Endodermal cell (in vitro differentiated cells): ENCODE measurements around the gene STK26. TPM values are rescaled to one million over a fixed set of nuclear protein-coding genes. Genes with fewer than 3 reads are reported as not detected.

Source experiments
- DNase-seq: peaks from one replicate; pipeline ENCODE4 v3.0.0-alpha.2; 2017
- H3K27ac ChIP-seq: 2 replicates; pipeline ENCODE4 v1.5.1; 2013; ENCODE audit warnings: mild to moderate bottlenecking, low read depth, low read length, moderate library complexity
- H3K27me3 ChIP-seq: 2 replicates; pipeline ENCODE4 v1.6.1; 2013; ENCODE audit warnings: mild to moderate bottlenecking, low read length, moderate library complexity; ENCODE audit not compliant: insufficient read depth, control insufficient read depth, poor library complexity, severe bottlenecking
- H3K36me3 ChIP-seq: 2 replicates; pipeline ENCODE4 v1.7.0; 2013; ENCODE audit warnings: mild to moderate bottlenecking, low read length, moderate library complexity; ENCODE audit not compliant: control insufficient read depth, insufficient read depth
- H3K4me1 ChIP-seq: one replicate; pipeline ENCODE4 v1.7.0; 2013; ENCODE audit warnings: low read length; ENCODE audit not compliant: control insufficient read depth, insufficient read depth
- H3K4me3 ChIP-seq: 2 replicates; pipeline ENCODE4 v1.5.1; 2013; ENCODE audit warnings: mild to moderate bottlenecking, low read length, moderate library complexity
- H3K9ac ChIP-seq: 2 replicates; pipeline ENCODE4 v1.6.1; 2013; ENCODE audit warnings: mild to moderate bottlenecking, low read length, moderate library complexity; ENCODE audit not compliant: poor library complexity, severe bottlenecking; ENCODE audit errors: extremely low read depth
- H3K9me3 ChIP-seq: 2 replicates; pipeline ENCODE4 v1.6.1; 2013; ENCODE audit warnings: mild to moderate bottlenecking, low read length, moderate library complexity; ENCODE audit not compliant: control insufficient read depth
- H3K27ac Mint-ChIP-seq: 2 replicates; pipeline ENCODE4 v1.8.0; 2020; ENCODE audit warnings: mixed read lengths
- H3K27me3 Mint-ChIP-seq: 2 replicates; pipeline ENCODE4 v1.8.0; 2021; ENCODE audit warnings: mild to moderate bottlenecking, mixed read lengths; ENCODE audit not compliant: insufficient read depth
- H3K36me3 Mint-ChIP-seq: 2 replicates; pipeline ENCODE4 v1.8.0; 2020; ENCODE audit warnings: low read depth, mixed read lengths
- H3K4me1 Mint-ChIP-seq: 2 replicates; pipeline ENCODE4 v1.8.0; 2020; ENCODE audit warnings: mixed read lengths
- H3K4me3 Mint-ChIP-seq: 2 replicates; pipeline ENCODE4 v1.8.0; 2020; ENCODE audit warnings: mild to moderate bottlenecking, moderate library complexity, mixed read lengths
- H3K9me3 Mint-ChIP-seq: 2 replicates; pipeline ENCODE4 v1.8.0; 2020; ENCODE audit warnings: mild to moderate bottlenecking, mixed read lengths
- CTCF ChIP-seq: fragments of 200-600 bp; sonication (generic); conservative IDR thresholded peaks from 2 replicates; pipeline ENCODE4 v1.5.0; 2021; ENCODE audit warnings: antibody characterized with exemption, mild to moderate bottlenecking
- WGBS, 2 experiments: methylation state at CpG; one replicate each; pipeline versions ENCODE4 v1.1.5 to v1.1.7; 2013; ENCODE audit warnings: missing lambda C conversion rate in 2 of 2, mixed read lengths in 1 of 2; ENCODE audit not compliant: insufficient coverage in 1 of 2, insufficient read length in 1 of 2; 5-methylcytosine and 5-hydroxymethylcytosine counted together
- total RNA-seq, 2 donors: library from RNA; stranded (reverse); fragmentation: NEBNext Ultra II Directional in 1 of 2; extraction: Animal tissue kit (Norgen Biotek cat#: 25700) in 1 of 2; gene quantifications; 2 replicates in 1 of 2; 3 replicates in 1 of 2; pipeline ENCODE4 v1.2.1, GENCODE V29; 2021

Gene STK26
- total RNA-seq, 2 donors from 2014 or later, result 105 to 140 TPM

- no peak for TF ChIP-seq CTCF
- Mint-ChIP-seq H3K4me3 (no peak overlapping the region), H3K27ac (no peak overlapping the region), H3K36me3 (no peaks in the 10 kb centered on the region), H3K27me3 (peaks cover 24% of the 10 kb centered on the region), H3K9me3 (no peaks in the 10 kb centered on the region), H3K4me1 (peaks cover 28% of the 10 kb centered on the region)
- Histone ChIP-seq H3K9ac (no peak overlapping the region), H3K27me3 (no peaks in the 10 kb centered on the region), H3K36me3 (no peaks in the 10 kb centered on the region), H3K9me3 (no peaks in the 10 kb centered on the region), H3K4me3 (no peak overlapping the region), H3K4me1 (peaks cover 4% of the 10 kb centered on the region), H3K27ac (no peak overlapping the region)
- no peak for DNase-seq
Measured at GRCh38 chrX:131988236-131988635, 34.9 kb upstream of the STK26 start.

GRCh38 chrX:132001127-132001526 is 22.0 kb upstream of the STK26 start:
- 100% methylated on average over 2 of the region's 3 CpGs; no CpG with 5 or more reads in 1 of the 2 experiments for WGBS, 2 experiments

GRCh38 chrX:132004728-132005127 is 18.4 kb upstream of the STK26 start:
- H3K4me1 Mint-ChIP-seq, result no peaks in the 10 kb centered on the region
- Histone ChIP-seq H3K27ac (no peak overlapping the region), H3K27me3 (no peaks in the 10 kb centered on the region), H3K9me3 (no peaks in the 10 kb centered on the region), H3K4me3 (no peak overlapping the region), H3K9ac (no peak overlapping the region), H3K4me1 (no peaks in the 10 kb centered on the region), H3K36me3 (no peaks in the 10 kb centered on the region)
- DNase-seq, result no peak
- H3K36me3 Mint-ChIP-seq, result no peaks in the 10 kb centered on the region
- no peaks in the 10 kb centered on the region for H3K9me3 Mint-ChIP-seq
- no peak overlapping the region for H3K27ac Mint-ChIP-seq
- H3K4me3 Mint-ChIP-seq, result no peak overlapping the region
- H3K27me3 Mint-ChIP-seq, result peaks cover 4% of the 10 kb centered on the region
- peak; percentile 42 for TF ChIP-seq CTCF
- 86 to 88% methylated on average over 1 to 4 of the region's 4 CpGs for WGBS, 2 experiments

More at GRCh38 chrX:132001127-132001526, 22.0 kb upstream of the STK26 start:
- no peak for DNase-seq
- Mint-ChIP-seq H3K4me3 (no peak overlapping the region), H3K27me3 (peaks cover 2% of the 10 kb centered on the region), H3K36me3 (no peaks in the 10 kb centered on the region), H3K4me1 (no peaks in the 10 kb centered on the region), H3K9me3 (no peaks in the 10 kb centered on the region), H3K27ac (no peak overlapping the region)
- no peaks in the 10 kb centered on the region for H3K9me3 ChIP-seq
- H3K36me3 ChIP-seq, result no peaks in the 10 kb centered on the region
- no peak overlapping the region for H3K4me3 ChIP-seq
- no peak overlapping the region for H3K27ac ChIP-seq
- no peak overlapping the region for H3K9ac ChIP-seq
- no peaks in the 10 kb centered on the region for H3K27me3 ChIP-seq
- TF ChIP-seq CTCF, result no peak
- no peaks in the 10 kb centered on the region for H3K4me1 ChIP-seq
